Activated naive CD8-positive, alpha-beta T cell (primary cell): Measurements from ENCODE around the gene DUSP22.

ENCODE experiments used
- H3K27ac Mint-ChIP-seq: one replicate; pipeline ENCODE4 v1.8.0; 2021; ENCODE audit warnings: mixed read lengths
- H3K27me3 Mint-ChIP-seq: one replicate; pipeline ENCODE4 v1.8.0; 2021; ENCODE audit warnings: mixed read lengths
- H3K36me3 Mint-ChIP-seq: one replicate; pipeline ENCODE4 v1.8.0; 2021; ENCODE audit warnings: mixed read lengths
- H3K4me1 Mint-ChIP-seq: one replicate; pipeline ENCODE4 v1.8.0; 2021; ENCODE audit warnings: low read depth, mixed read lengths
- H3K4me3 Mint-ChIP-seq: one replicate; pipeline ENCODE4 v1.8.0; 2021; ENCODE audit warnings: mild to moderate bottlenecking, mixed read lengths
- H3K9me3 Mint-ChIP-seq: one replicate; pipeline ENCODE4 v1.8.0; 2021; ENCODE audit warnings: low read depth, mixed read lengths

DUSP22 gene

GRCh38 chr6:378090-378957, 86.0 kb downstream of the DUSP22 start:
- Mint-ChIP-seq H3K36me3 (no peaks in the 10 kb centered on the region), H3K9me3 (no peaks in the 10 kb centered on the region), H3K4me1 (peaks cover 16% of the 10 kb centered on the region), H3K27ac (no peak overlapping the region), H3K4me3 (no peak overlapping the region), H3K27me3 (peaks cover 20% of the 10 kb centered on the region)

- Mint-ChIP-seq H3K36me3 (no peaks in the 10 kb centered on the region), H3K9me3 (no peaks in the 10 kb centered on the region), H3K27me3 (peaks cover 20% of the 10 kb centered on the region), H3K27ac (no peak overlapping the region), H3K4me3 (no peak overlapping the region), H3K4me1 (peaks cover 16% of the 10 kb centered on the region)
Measured at GRCh38 chr6:378958-379409, 86.7 kb downstream of the DUSP22 start.

GRCh38 chr6:379410-380181, 87.3 kb downstream of the DUSP22 start:
- Mint-ChIP-seq H3K4me3 (no peak overlapping the region), H3K4me1 (peaks cover 16% of the 10 kb centered on the region), H3K27me3 (peaks cover 20% of the 10 kb centered on the region), H3K27ac (no peak overlapping the region), H3K36me3 (no peaks in the 10 kb centered on the region), H3K9me3 (no peaks in the 10 kb centered on the region)

- Mint-ChIP-seq H3K4me1 (peaks cover 16% of the 10 kb centered on the region), H3K27me3 (peaks cover 16% of the 10 kb centered on the region), H3K4me3 (no peak overlapping the region), H3K27ac (no peak overlapping the region), H3K9me3 (no peaks in the 10 kb centered on the region), H3K36me3 (no peaks in the 10 kb centered on the region)
Measured at GRCh38 chr6:380234-381218, 88.2 kb downstream of the DUSP22 start.

- Mint-ChIP-seq H3K27me3 (peaks cover 12% of the 10 kb centered on the region), H3K27ac (no peak overlapping the region), H3K4me1 (peaks cover 12% of the 10 kb centered on the region), H3K4me3 (no peak overlapping the region), H3K36me3 (no peaks in the 10 kb centered on the region), H3K9me3 (no peaks in the 10 kb centered on the region)
Measured at GRCh38 chr6:381742-382461, 89.6 kb downstream of the DUSP22 start.

GRCh38 chr6:382883-383810, 90.9 kb downstream of the DUSP22 start:
- Mint-ChIP-seq H3K4me3 (no peak overlapping the region), H3K27me3 (peaks cover 10% of the 10 kb centered on the region), H3K27ac (no peak overlapping the region), H3K36me3 (no peaks in the 10 kb centered on the region), H3K9me3 (no peaks in the 10 kb centered on the region), H3K4me1 (peaks cover 7% of the 10 kb centered on the region)

GRCh38 chr6:383856-384255, 91.6 kb downstream of the DUSP22 start:
- H3K27me3 Mint-ChIP-seq = peaks cover 10% of the 10 kb centered on the region
- no peaks in the 10 kb centered on the region for H3K36me3 Mint-ChIP-seq
- peaks cover 7% of the 10 kb centered on the region for H3K4me1 Mint-ChIP-seq
- no peak overlapping the region for H3K27ac Mint-ChIP-seq
- H3K4me3 Mint-ChIP-seq = no peak overlapping the region
- no peaks in the 10 kb centered on the region for H3K9me3 Mint-ChIP-seq

GRCh38 chr6:384898-385297, 92.6 kb downstream of the DUSP22 start:
- no peak overlapping the region for H3K4me3 Mint-ChIP-seq
- H3K4me1 Mint-ChIP-seq = peaks cover 13% of the 10 kb centered on the region
- H3K9me3 Mint-ChIP-seq = no peaks in the 10 kb centered on the region
- peaks cover 10% of the 10 kb centered on the region for H3K27me3 Mint-ChIP-seq
- no peak overlapping the region for H3K27ac Mint-ChIP-seq
- no peaks in the 10 kb centered on the region for H3K36me3 Mint-ChIP-seq

- Mint-ChIP-seq H3K9me3 (no peaks in the 10 kb centered on the region), H3K27me3 (peaks cover 7% of the 10 kb centered on the region), H3K36me3 (no peaks in the 10 kb centered on the region), H3K4me3 (no peak overlapping the region), H3K27ac (no peak overlapping the region), H3K4me1 (peaks cover 16% of the 10 kb centered on the region)
Measured at GRCh38 chr6:385614-386013, 93.3 kb downstream of the DUSP22 start.

- Mint-ChIP-seq H3K9me3 (no peaks in the 10 kb centered on the region), H3K4me1 (peaks cover 21% of the 10 kb centered on the region), H3K36me3 (no peaks in the 10 kb centered on the region), H3K27ac (no peak overlapping the region), H3K27me3 (peaks cover 2% of the 10 kb centered on the region), H3K4me3 (no peak overlapping the region)
Measured at GRCh38 chr6:386688-387266, 94.5 kb downstream of the DUSP22 start.

GRCh38 chr6:387293-387741, 95.0 kb downstream of the DUSP22 start:
- Mint-ChIP-seq H3K9me3 (no peaks in the 10 kb centered on the region), H3K36me3 (no peaks in the 10 kb centered on the region), H3K4me3 (no peak overlapping the region), H3K27me3 (peaks cover under 1% of the 10 kb centered on the region), H3K4me1 (peaks cover 21% of the 10 kb centered on the region), H3K27ac (no peak overlapping the region)

GRCh38 chr6:388202-388903, 96.1 kb downstream of the DUSP22 start:
- Mint-ChIP-seq H3K9me3 (no peaks in the 10 kb centered on the region), H3K4me3 (no peak overlapping the region), H3K4me1 (peaks cover 21% of the 10 kb centered on the region), H3K27me3 (no peaks in the 10 kb centered on the region), H3K36me3 (no peaks in the 10 kb centered on the region), H3K27ac (peak overlapping the region; percentile 30)
